AG04450 (cell line): ENCODE measurements around the gene MROH2B. TPM values are rescaled to one million over a fixed set of nuclear protein-coding genes. Genes with fewer than 3 reads are reported as not detected.

Source experiments
- CTCF ChIA-PET: fragments of 300-600, 350-600 bp; formaldehyde crosslinking; extraction: SDS; loops from one replicate; lab custom pipeline; 2022; ENCODE audit warnings: antibody characterized with exemption, inconsistent platforms; lab: Charles Lee
- POLR2A ChIA-PET: fragments of 350-600 bp; formaldehyde crosslinking; extraction: SDS; loops from one replicate; lab custom pipeline; 2021; ENCODE audit warnings: antibody characterized with exemption, inconsistent platforms; lab: Yijun Ruan, JAX
- DNase-seq: peaks from one replicate; pipeline ENCODE4 v3.0.0-alpha.2; 2011; ENCODE audit warnings: low read depth, low spot score
- H3K27ac ChIP-seq: one replicate; pipeline ENCODE4 v1.5.1; 2012; ENCODE audit warnings: low read depth, low read length, control low read depth
- H3K27me3 ChIP-seq: one replicate; pipeline ENCODE4 v1.6.0; 2012; ENCODE audit warnings: low read length; ENCODE audit not compliant: control insufficient read depth, insufficient read depth
- H3K4me3 ChIP-seq: 2 replicates; pipeline ENCODE4 v1.5.1; 2011; ENCODE audit warnings: mild to moderate bottlenecking, low read depth, low read length, control low read depth
- H3K9me3 ChIP-seq: 2 replicates; pipeline ENCODE4 v1.5.1; 2012; ENCODE audit warnings: low read length; ENCODE audit not compliant: control insufficient read depth, insufficient read depth
- polyA plus RNA-seq: library from polyadenylated mRNA; depleted of rRNA; stranded (reverse); fragments of >200 nt; gene quantifications from 2 replicates; pipeline ENCODE4 v1.2.3, GENCODE V29; 2011
- TF ChIP-seq, protein P1 (sequence below): IDR thresholded peaks from 2 replicates; pipeline ENCODE4 v1.5.1; 2011; ENCODE audit warnings: low read depth, low read length, control low read depth, inconsistent platforms

MROH2B gene
- polyA plus RNA-seq, 1 experiment: not detected

DNA sequence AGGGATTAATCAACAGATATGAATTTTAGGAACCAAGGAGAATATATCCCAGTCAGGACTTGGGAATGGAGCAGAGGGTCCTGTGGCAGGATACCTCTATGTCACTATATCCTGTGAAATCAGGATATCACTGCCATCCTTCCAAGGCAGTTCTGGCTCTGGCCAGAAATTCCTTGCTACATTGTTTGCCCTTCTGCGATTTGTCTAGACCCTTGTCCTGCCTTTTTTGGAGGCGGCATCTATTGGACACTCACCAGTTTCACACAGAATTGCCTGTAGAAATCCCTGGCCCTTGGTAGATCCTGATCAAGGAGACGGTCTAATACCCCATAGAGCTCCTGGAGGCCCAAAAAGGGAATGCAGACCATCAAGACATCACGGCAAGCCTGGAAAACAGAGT, 71.2 kb downstream of the MROH2B start:
- ChIA-PET CTCF (no interaction called here), POLR2A (no interaction called here)
- no peak overlapping the region for H3K27ac ChIP-seq
- H3K4me3 ChIP-seq: no peak overlapping the region
- H3K27me3 ChIP-seq: no peaks in the 10 kb centered on the region
- no peaks in the 10 kb centered on the region for H3K9me3 ChIP-seq
- TF ChIP-seq, protein P1, sequence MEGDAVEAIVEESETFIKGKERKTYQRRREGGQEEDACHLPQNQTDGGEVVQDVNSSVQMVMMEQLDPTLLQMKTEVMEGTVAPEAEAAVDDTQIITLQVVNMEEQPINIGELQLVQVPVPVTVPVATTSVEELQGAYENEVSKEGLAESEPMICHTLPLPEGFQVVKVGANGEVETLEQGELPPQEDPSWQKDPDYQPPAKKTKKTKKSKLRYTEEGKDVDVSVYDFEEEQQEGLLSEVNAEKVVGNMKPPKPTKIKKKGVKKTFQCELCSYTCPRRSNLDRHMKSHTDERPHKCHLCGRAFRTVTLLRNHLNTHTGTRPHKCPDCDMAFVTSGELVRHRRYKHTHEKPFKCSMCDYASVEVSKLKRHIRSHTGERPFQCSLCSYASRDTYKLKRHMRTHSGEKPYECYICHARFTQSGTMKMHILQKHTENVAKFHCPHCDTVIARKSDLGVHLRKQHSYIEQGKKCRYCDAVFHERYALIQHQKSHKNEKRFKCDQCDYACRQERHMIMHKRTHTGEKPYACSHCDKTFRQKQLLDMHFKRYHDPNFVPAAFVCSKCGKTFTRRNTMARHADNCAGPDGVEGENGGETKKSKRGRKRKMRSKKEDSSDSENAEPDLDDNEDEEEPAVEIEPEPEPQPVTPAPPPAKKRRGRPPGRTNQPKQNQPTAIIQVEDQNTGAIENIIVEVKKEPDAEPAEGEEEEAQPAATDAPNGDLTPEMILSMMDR: no peak
- no peak for DNase-seq

DNA sequence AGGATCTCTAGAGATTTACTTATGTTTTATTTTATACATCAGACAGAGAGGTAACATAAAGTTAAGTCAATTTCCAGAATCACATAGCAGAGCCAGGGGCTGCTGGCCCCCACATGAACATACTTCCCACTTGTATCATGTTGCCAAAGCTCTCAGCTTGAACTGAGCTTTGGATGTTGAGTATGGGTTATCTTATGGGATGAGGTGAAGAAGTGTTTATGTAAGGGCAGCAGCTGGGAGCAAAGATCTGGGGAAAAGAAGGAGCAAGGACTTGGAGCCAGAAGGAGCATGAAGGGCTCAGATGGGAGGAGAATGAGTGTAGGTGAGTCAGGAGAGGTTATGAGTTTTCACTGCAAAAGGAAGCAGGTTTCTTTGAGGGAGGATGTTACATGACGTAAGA, 72.0 kb downstream of the MROH2B start:
- DNase-seq: no peak
- ChIA-PET POLR2A (no interaction called here), CTCF (no interaction called here)

DNA sequence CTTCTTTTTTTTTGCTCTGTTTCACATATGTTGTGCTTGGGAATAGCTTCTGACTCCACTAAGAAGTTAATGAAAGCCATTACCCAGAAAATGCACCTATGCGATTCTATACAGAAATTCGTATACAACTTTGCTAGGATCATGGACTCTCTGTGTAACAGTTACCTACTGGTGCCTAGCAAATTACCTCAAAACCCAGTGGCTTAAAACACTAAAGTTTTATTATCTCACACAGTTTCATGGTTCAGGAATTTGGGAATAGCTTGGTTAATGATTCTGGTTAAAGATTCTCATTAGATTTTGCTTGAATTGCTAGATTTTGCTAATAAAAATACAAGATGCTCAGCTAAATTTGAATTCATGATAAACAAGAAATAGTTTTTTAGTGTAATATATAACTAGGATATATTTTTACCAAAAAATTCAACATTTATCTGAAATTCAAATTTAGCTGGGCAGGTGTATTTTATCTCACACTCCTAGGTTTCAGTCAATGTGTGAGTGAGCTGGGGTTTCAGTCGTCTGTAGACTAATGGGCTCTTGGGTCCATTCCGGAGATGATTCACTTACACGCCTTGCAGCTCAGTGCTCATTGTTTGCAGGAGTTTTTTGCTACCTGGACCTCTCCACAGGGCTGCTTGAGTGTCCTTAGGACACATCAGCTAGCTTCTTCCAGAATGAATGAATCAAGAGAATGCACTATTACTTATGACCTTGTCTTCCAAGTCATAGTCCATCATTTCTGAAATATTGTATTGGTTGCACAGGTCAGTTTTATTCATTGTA, 75.1 kb downstream of the MROH2B start:
- TF ChIP-seq, protein P1: no peak
- CTCF ChIA-PET: interaction anchor here (1.7 kb wide), 1 partner anchor 91 kb away, joined by 5 read pairs; no protein-coding TSS in a partner anchor
- POLR2A ChIA-PET: no interaction called here

More for the DNA sequence above, 72.0 kb downstream of the MROH2B start:
- Histone ChIP-seq H3K27ac (no peak overlapping the region), H3K9me3 (no peaks in the 10 kb centered on the region), H3K27me3 (no peaks in the 10 kb centered on the region), H3K4me3 (no peak overlapping the region)
- TF ChIP-seq, protein P1: no peak

DNA sequence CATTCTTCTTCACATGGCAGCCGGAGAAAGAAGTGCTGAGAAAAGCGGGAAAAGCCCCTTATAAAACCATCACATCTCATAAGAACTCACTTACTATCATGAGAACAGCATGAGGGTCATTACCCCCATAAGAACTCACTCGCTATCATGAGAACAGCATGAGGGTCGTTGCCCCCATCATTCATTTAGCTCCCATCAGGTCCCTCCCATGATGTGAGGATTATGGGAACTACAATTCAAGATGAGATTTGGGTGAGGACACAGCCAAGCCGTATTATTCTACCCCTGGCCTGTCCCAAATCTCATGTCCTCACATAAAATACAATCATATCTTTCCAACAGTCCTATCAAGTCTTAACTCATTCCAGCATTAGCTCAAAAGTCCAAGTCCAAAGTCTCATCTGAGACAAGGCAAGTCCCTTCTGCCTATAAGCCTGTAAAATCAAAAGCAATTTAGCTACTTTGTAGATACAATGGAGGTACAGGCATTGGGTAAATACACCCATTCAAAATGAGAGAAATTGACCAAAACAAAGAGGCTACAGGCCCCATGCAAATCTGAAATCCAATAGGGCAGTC, 79.1 kb downstream of the MROH2B start:
- DNase-seq: no peak
- CTCF ChIA-PET: no interaction called here
- TF ChIP-seq, protein P1: no peak
- Histone ChIP-seq H3K4me3 (no peak overlapping the region), H3K9me3 (no peaks in the 10 kb centered on the region), H3K27me3 (no peaks in the 10 kb centered on the region), H3K27ac (no peak overlapping the region)
- POLR2A ChIA-PET: no interaction called here

More for the DNA sequence above, 75.1 kb downstream of the MROH2B start:
- no peaks in the 10 kb centered on the region for H3K27me3 ChIP-seq
- no peak for DNase-seq
- H3K9me3 ChIP-seq: no peaks in the 10 kb centered on the region
- no peak overlapping the region for H3K27ac ChIP-seq
- H3K4me3 ChIP-seq: no peak overlapping the region
